ENCODE results near the gene SCNN1B.
"Not testable (repeated sequence)": the region's sequence is repeated elsewhere in the genome, so short reads cannot be mapped to it uniquely, and the experiment has no call there.

The SCNN1B gene

GRCh38 chr16:23356941-23357340 is 54.8 kb downstream of the SCNN1B start:
- DNase-seq: no peak

- DNase-seq: no peak
Observed at GRCh38 chr16:23357761-23358290, 55.7 kb downstream of the SCNN1B start.

GRCh38 chr16:23359092-23359760 is 57.1 kb downstream of the SCNN1B start:
- no peak for DNase-seq

- DNase-seq: no peak
Observed at GRCh38 chr16:23362460-23363317, 60.6 kb downstream of the SCNN1B start.

- no peak for DNase-seq
Observed at GRCh38 chr16:23365602-23366240, 63.6 kb downstream of the SCNN1B start.

- not testable (repeated sequence) for DNase-seq
Observed at GRCh38 chr16:23366341-23366740, 64.2 kb downstream of the SCNN1B start.

GRCh38 chr16:23367564-23367963 is 65.5 kb downstream of the SCNN1B start:
- DNase-seq: no peak

- DNase-seq: no peak
Observed at GRCh38 chr16:23367988-23368387, 65.9 kb downstream of the SCNN1B start.

GRCh38 chr16:23368469-23368868 is 66.4 kb downstream of the SCNN1B start:
- no peak for DNase-seq

GRCh38 chr16:23369416-23369815 is 67.3 kb downstream of the SCNN1B start:
- DNase-seq: no peak

GRCh38 chr16:23371368-23371767 is 69.3 kb downstream of the SCNN1B start:
- DNase-seq: no peak

GRCh38 chr16:23373436-23374219 is 71.5 kb downstream of the SCNN1B start:
- no peak for DNase-seq

- no peak for DNase-seq
Observed at GRCh38 chr16:23374721-23375510, 72.8 kb downstream of the SCNN1B start.

- DNase-seq: no peak
Observed at GRCh38 chr16:23375643-23376042, 73.5 kb downstream of the SCNN1B start.

GRCh38 chr16:23377071-23377931 is 75.2 kb downstream of the SCNN1B start:
- no peak for DNase-seq

- DNase-seq: no peak
Observed at GRCh38 chr16:23378256-23378655, 76.2 kb downstream of the SCNN1B start.

GRCh38 chr16:23378921-23379320 is 76.8 kb downstream of the SCNN1B start:
- DNase-seq: no peak

GRCh38 chr16:23379707-23380106 is 77.6 kb downstream of the SCNN1B start:
- no peak for DNase-seq

GRCh38 chr16:23380501-23380951 is 78.4 kb downstream of the SCNN1B start:
- DNase-seq: no peak

GRCh38 chr16:23381702-23382101 is 79.6 kb downstream of the SCNN1B start:
- DNase-seq: not testable (repeated sequence)

GRCh38 chr16:23382279-23382678 is 80.2 kb downstream of the SCNN1B start:
- no peak for DNase-seq
